ENCODE results near the gene CD300A. TPM values are rescaled to one million over a fixed set of nuclear protein-coding genes. Genes with fewer than 3 reads are reported as not detected.

The CD300A gene
- total RNA-seq, 1 experiment from 2014 or later = 0.45 TPM

DNA sequence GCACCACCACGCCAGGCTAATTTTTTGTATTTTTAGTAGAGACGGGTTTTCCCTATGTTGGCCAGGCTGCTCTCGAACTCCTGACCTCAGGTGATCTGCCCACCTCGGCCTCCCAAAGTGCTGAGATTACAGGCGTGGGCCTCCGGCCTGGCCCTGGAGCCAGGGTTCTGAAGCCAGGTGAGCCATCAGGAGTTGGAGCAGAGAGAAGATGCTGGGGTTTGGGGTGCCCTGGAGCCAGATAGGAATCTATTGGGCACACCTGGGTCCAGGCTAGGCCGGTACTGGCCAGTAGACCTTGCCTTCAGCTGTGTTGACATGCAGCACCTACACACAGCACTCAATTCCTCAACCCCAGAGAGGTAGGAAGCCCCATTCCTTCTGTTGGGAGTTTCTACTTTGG, 5.4 kb upstream of the CD300A start:
- intact Hi-C loops (cut with micrococcal nuclease; ENCODE audit: unreplicated experiment) = no loop called here
- Mint-ChIP-seq H3K4me3 (ENCODE audit: low read depth, unreplicated experiment) (no peak overlapping the region), H3K4me1 (ENCODE audit: low read depth, unreplicated experiment) (no peaks in the 10 kb centered on the region), H3K9me3 (ENCODE audit: low read depth, unreplicated experiment) (no peaks in the 10 kb centered on the region), H3K27ac (ENCODE audit: unreplicated experiment) (no peak overlapping the region), H3K36me3 (ENCODE audit: insufficient read depth, unreplicated experiment) (no peaks in the 10 kb centered on the region), H3K27me3 (ENCODE audit: unreplicated experiment) (peaks cover 39% of the 10 kb centered on the region)
- DNase-seq = no peak
- BruUV-seq (replicated peaks) = no TSS peak
- TF ChIP-seq, protein P1, sequence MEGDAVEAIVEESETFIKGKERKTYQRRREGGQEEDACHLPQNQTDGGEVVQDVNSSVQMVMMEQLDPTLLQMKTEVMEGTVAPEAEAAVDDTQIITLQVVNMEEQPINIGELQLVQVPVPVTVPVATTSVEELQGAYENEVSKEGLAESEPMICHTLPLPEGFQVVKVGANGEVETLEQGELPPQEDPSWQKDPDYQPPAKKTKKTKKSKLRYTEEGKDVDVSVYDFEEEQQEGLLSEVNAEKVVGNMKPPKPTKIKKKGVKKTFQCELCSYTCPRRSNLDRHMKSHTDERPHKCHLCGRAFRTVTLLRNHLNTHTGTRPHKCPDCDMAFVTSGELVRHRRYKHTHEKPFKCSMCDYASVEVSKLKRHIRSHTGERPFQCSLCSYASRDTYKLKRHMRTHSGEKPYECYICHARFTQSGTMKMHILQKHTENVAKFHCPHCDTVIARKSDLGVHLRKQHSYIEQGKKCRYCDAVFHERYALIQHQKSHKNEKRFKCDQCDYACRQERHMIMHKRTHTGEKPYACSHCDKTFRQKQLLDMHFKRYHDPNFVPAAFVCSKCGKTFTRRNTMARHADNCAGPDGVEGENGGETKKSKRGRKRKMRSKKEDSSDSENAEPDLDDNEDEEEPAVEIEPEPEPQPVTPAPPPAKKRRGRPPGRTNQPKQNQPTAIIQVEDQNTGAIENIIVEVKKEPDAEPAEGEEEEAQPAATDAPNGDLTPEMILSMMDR (IDR thresholded peaks at IDR 0.05; ENCODE audit: unreplicated experiment) = no peak
- CTCF ChIA-PET = interaction anchor here (1.3 kb wide), 1 partner anchor 82 kb away, joined by 5 read pairs; no protein-coding TSS in a partner anchor

DNA sequence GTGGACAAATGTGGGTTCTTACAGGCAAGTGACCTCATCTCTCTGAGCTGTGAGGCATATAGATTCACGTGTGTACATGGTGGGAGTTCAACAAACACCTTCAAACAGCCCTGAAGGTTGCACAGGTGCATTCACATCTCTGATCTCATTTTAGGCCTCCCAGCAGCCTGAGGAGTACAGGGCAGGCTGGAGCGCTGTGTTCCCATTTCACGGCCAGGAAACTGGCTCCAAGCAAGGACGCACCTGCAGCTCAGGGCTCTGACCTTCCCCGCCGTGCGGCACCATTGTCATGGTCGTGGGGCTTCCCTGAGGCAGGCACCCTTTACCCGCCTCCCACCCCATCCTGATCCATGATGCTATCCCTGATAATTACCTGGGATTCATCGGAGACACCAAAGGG, 4.8 kb upstream of the CD300A start:
- Mint-ChIP-seq H3K4me3 (ENCODE audit: low read depth, unreplicated experiment) (no peak overlapping the region), H3K9me3 (ENCODE audit: low read depth, unreplicated experiment) (no peaks in the 10 kb centered on the region)
- TF ChIP-seq, protein P1 (IDR thresholded peaks at IDR 0.05; ENCODE audit: unreplicated experiment) = no peak

DNA sequence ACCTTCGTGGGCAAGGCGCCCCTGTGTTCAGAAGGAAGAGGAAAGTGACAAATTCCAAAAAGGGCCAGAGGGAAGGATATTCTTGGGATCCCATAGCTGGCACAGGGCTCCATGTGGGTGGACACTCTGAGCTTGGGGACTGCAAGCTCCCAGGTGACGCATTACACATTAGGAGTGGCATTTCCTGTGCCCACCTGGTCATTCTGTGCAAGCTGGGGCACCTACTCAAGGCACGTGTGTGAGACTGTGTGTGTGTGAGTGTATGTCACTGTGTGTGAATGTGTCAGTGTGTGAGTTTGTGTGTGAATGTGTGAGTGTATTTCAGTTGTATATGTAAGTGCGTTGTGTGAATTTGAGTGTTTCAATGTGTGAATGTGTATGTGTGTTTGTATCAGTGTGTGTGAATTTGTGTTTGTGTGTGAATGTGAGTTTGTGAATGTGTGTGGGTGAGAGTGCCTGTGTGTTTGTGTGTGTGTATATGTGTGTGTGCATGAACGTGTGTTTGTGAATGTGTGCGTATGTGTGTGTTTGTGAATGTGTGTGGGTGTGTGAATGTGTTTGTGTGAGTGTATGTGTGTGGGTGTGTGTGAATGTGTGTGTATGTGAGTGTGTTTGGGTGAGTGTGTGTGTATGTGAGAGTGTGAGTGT, 1.6 kb upstream of the CD300A start:
- Mint-ChIP-seq H3K9me3 (ENCODE audit: low read depth, unreplicated experiment) (no peaks in the 10 kb centered on the region), H3K4me3 (ENCODE audit: low read depth, unreplicated experiment) (no peak overlapping the region), H3K27ac (ENCODE audit: unreplicated experiment) (no peak overlapping the region), H3K27me3 (ENCODE audit: unreplicated experiment) (peaks cover 14% of the 10 kb centered on the region), H3K4me1 (ENCODE audit: low read depth, unreplicated experiment) (no peaks in the 10 kb centered on the region), H3K36me3 (ENCODE audit: insufficient read depth, unreplicated experiment) (no peaks in the 10 kb centered on the region)
- no peak for DNase-seq
- TF ChIP-seq, protein P1 (IDR thresholded peaks at IDR 0.05; ENCODE audit: unreplicated experiment) = no peak
- no TSS peak for BruUV-seq (replicated peaks)
- CTCF ChIA-PET = interaction anchor here (1.0 to 1.1 kb wide), 2 partner anchors 68 to 86 kb away, joined by 3 to 4 read pairs; no protein-coding TSS in a partner anchor
- intact Hi-C loops (cut with micrococcal nuclease; ENCODE audit: unreplicated experiment) = no loop called here

More for the DNA sequence above, 4.8 kb upstream of the CD300A start:
- H3K27me3 Mint-ChIP-seq (ENCODE audit: unreplicated experiment) = peaks cover 33% of the 10 kb centered on the region
- H3K36me3 Mint-ChIP-seq (ENCODE audit: insufficient read depth, unreplicated experiment) = no peaks in the 10 kb centered on the region
- DNase-seq = no peak
- intact Hi-C loops (cut with micrococcal nuclease; ENCODE audit: unreplicated experiment) = no loop called here
- no TSS peak for BruUV-seq (replicated peaks)
- no peaks in the 10 kb centered on the region for H3K4me1 Mint-ChIP-seq (ENCODE audit: low read depth, unreplicated experiment)
- H3K27ac Mint-ChIP-seq (ENCODE audit: unreplicated experiment) = no peak overlapping the region
- CTCF ChIA-PET = no interaction called here

DNA sequence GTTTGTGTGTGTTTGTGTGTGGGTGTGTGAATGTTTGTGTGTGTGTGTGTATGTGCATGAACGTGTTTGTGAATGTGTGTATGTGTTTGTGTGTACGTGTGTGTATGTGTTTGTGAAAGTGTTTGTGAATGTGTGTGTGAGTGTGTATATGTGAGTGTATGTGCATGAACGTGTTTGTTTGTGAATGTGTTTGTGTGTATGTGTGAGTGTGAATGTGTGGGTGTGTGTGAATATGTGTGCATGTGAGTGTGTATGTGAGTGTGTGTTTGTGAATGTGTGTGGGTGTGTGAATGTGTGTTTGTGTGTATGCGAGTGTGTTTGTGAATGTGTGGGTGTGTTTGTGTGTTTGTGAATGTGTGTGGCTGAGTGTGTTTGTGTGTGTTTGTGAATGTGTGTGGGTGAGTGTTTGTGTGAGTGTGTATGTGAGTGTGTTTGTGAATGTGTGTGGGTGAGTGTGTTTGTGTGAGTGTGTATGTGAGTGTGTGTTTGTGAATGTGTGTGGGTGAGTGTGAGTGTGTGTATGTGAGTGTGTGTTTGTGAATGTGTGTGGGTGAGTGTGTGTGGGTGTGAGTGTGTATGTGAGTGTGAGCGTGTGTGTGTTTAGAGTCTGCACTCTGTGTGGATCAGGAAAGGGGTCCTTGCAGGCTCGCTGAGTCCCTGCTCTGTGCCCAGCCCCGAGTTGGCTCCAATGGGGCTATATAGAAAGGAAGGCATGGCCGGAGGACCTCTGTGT, 890 bp upstream of the CD300A start:
- Mint-ChIP-seq H3K36me3 (ENCODE audit: insufficient read depth, unreplicated experiment) (no peaks in the 10 kb centered on the region), H3K27ac (ENCODE audit: unreplicated experiment) (no peak overlapping the region), H3K4me3 (ENCODE audit: low read depth, unreplicated experiment) (no peak overlapping the region), H3K27me3 (ENCODE audit: unreplicated experiment) (peaks cover 14% of the 10 kb centered on the region), H3K4me1 (ENCODE audit: low read depth, unreplicated experiment) (no peaks in the 10 kb centered on the region), H3K9me3 (ENCODE audit: low read depth, unreplicated experiment) (no peaks in the 10 kb centered on the region)
- intact Hi-C loops (cut with micrococcal nuclease; ENCODE audit: unreplicated experiment) = no loop called here
- TF ChIP-seq, protein P1 (IDR thresholded peaks at IDR 0.05; ENCODE audit: unreplicated experiment) = no peak
- no TSS peak for BruUV-seq (replicated peaks)
- DNase-seq = no peak
- CTCF ChIA-PET = no interaction called here
